ES-I3 (cell line): ENCODE measurements around the gene METTL21C.

Experiments used
- H3K36me3 ChIP-seq: 2 replicates; pipeline ENCODE4 v1.6.1; 2013; ENCODE audit warnings: mild to moderate bottlenecking, low read length, control low read depth, moderate library complexity; ENCODE audit not compliant: insufficient read depth
- H3K4me1 ChIP-seq: 2 replicates; pipeline ENCODE4 v1.6.1; 2013; ENCODE audit warnings: mild to moderate bottlenecking, control low read depth, low read length; ENCODE audit not compliant: insufficient read depth
- H3K9ac ChIP-seq: 2 replicates; pipeline ENCODE4 v1.6.1; 2013; ENCODE audit warnings: low read depth, mild to moderate bottlenecking, low read length, moderate library complexity
- H3K9me3 ChIP-seq: 2 replicates; pipeline ENCODE4 v1.6.1; 2013; ENCODE audit warnings: mild to moderate bottlenecking, low read length, moderate library complexity; ENCODE audit not compliant: control insufficient read depth, insufficient read depth

Gene METTL21C

GRCh38 chr13:102694937-102695336 is at the start of gene METTL21C:
TSS of gene METTL21C (minus strand) at chr13:102695044. CDS start at chr13:102694498, 546 bp downstream.
- Histone ChIP-seq H3K4me1 (peaks cover 9% of the 10 kb centered on the region; the same call in 1 of the 2 replicates), H3K9ac (no peak within 1 kb of the TSS), H3K9me3 (no peaks in the 10 kb centered on the region), H3K36me3 (no peaks in the 10 kb centered on the region)

- H3K9me3 ChIP-seq, result no peaks in the 10 kb centered on the region
- no peak overlapping the region for H3K9ac ChIP-seq
- no peaks in the 10 kb centered on the region for H3K4me1 ChIP-seq
- H3K36me3 ChIP-seq, result no peaks in the 10 kb centered on the region
These were observed 47.7 kb upstream of the METTL21C start for GRCh38 chr13:102742506-102742905.

DNA sequence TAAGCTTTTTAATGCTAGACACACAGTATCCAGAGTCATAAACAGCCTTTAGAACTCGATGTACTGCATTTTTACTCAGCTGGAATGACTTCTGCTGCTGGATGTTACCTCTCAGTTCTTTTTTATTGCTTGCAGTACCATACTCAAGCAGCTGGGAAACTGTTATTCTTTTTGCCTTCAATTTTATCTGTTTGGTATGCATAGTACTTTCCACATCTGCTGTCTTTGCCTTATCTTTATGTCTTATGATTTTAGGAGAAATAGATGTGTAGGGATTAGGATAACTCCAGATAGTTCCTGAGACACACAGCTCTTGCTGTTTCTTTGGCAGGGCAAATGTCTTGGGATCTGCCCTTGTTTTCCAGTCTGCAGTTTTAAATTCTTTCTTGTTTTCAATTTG is 47.3 kb upstream of the METTL21C start:
- no peaks in the 10 kb centered on the region for H3K9me3 ChIP-seq
- no peaks in the 10 kb centered on the region for H3K4me1 ChIP-seq
- no peaks in the 10 kb centered on the region for H3K36me3 ChIP-seq
- H3K9ac ChIP-seq, result no peak overlapping the region

DNA sequence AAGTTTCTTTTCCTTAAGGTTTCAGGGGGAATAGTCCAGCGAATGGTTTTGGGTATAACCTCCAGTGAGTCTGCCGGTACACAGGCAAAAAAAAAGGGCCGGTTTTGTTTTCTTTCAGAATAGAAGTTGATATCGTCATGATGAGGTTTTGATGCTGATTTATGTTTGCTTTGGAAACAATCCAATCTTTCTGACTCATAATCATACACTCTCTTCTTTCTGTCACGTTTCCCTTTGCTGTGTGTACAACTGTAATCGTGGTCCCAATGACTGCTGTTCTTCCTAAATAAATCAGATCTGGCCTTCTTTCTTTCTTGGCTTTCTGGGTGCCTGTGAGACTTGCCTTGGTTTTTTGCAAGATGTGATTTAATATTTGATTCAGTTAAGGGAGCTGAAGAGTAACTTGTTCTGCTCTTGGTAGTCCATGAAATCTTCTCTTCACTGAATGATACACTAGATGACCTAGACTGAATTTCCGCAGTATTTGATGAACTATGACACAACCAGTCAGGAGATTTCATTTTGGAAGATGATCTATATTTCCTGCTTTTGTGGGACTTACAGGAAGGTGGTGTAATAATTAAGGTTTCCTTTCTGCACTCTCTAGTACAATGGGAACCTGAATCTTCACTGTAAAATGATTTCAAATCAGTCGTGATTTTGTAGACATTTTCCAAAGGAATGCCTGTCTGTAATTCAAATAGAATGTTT is 34.9 kb upstream of the METTL21C start:
- Histone ChIP-seq H3K4me1 (no peaks in the 10 kb centered on the region), H3K36me3 (no peaks in the 10 kb centered on the region), H3K9me3 (no peaks in the 10 kb centered on the region; the same call in 1 of the 2 replicates), H3K9ac (no peak overlapping the region)

GRCh38 chr13:102726430-102726829 is 31.6 kb upstream of the METTL21C start:
- no peak overlapping the region for H3K9ac ChIP-seq
- no peaks in the 10 kb centered on the region for H3K4me1 ChIP-seq
- no peaks in the 10 kb centered on the region for H3K36me3 ChIP-seq
- no peaks in the 10 kb centered on the region; the same call in 1 of the 2 replicates for H3K9me3 ChIP-seq

DNA sequence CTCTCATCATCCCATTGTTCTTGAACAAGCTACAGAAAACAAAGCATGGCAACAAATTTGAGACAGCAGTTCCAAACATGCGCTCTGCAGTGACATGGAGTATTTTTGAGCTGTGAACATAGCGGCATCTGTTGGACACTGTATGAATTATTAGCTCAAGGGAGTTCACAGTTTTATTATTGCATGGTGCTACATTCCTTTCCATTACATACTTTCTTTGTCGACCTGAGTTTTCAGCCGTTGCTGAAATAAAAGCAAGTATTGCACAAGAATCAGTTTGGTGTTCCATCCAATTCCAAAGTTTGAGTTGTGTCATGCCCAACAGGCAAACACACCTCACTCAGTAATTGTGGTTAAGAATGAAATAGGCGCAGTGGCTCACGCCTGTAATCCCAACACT is 30.1 kb upstream of the METTL21C start:
- H3K9me3 ChIP-seq, result no peaks in the 10 kb centered on the region; the same call in 1 of the 2 replicates
- H3K9ac ChIP-seq, result no peak overlapping the region
- H3K4me1 ChIP-seq, result no peaks in the 10 kb centered on the region
- H3K36me3 ChIP-seq, result no peaks in the 10 kb centered on the region

- Histone ChIP-seq H3K9me3 (no peaks in the 10 kb centered on the region), H3K9ac (no peak overlapping the region), H3K36me3 (no peaks in the 10 kb centered on the region), H3K4me1 (no peaks in the 10 kb centered on the region)
These were observed 27.0 kb upstream of the METTL21C start for GRCh38 chr13:102721800-102722231.

DNA sequence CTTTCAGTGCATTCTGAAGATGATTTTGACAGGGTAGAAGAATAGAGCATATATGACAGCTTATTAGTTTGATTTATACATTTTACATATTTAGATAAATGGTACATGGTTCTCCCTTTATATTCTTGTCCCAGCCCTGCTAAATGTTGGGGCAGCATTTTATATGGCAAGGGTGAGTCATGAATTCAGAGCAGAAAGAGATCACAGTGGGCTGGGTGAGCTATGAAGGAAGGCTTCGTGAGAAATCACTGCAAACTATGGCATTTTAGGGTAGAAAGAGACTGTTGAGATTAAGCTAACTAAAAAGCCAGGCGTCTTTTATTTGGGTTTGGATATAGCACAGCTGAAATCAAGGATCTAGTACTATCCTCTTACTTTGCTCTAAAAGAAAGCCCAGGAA is 23.9 kb upstream of the METTL21C start:
- no peaks in the 10 kb centered on the region for H3K36me3 ChIP-seq
- H3K9me3 ChIP-seq, result no peaks in the 10 kb centered on the region
- no peak overlapping the region for H3K9ac ChIP-seq
- no peaks in the 10 kb centered on the region for H3K4me1 ChIP-seq

DNA sequence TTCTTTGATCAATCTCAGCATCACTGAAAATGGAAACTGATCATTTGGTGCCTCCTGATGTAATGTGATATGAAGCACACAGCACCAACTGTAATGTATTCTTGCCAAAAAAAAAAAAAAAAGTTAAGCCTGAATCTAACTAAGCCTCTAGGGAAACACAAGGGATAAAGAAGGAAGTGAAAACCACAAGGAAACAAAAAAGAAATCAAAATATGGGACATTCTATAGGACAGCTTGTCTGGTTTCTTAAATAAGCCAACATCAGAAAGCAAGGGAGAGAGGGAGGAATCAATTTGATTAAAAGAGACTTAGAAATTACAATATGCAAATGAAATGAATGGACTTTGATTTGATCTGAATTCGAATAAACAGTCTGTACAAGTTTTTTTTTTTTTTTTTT is 20.6 kb upstream of the METTL21C start:
- Histone ChIP-seq H3K36me3 (no peaks in the 10 kb centered on the region), H3K9me3 (no peaks in the 10 kb centered on the region), H3K4me1 (no peaks in the 10 kb centered on the region), H3K9ac (no peak overlapping the region)

GRCh38 chr13:102710261-102710679 is 15.4 kb upstream of the METTL21C start:
- Histone ChIP-seq H3K4me1 (no peaks in the 10 kb centered on the region), H3K36me3 (no peaks in the 10 kb centered on the region), H3K9ac (no peak overlapping the region), H3K9me3 (no peaks in the 10 kb centered on the region)

GRCh38 chr13:102709536-102709935 is 14.7 kb upstream of the METTL21C start:
- no peaks in the 10 kb centered on the region for H3K9me3 ChIP-seq
- H3K9ac ChIP-seq, result no peak overlapping the region
- H3K36me3 ChIP-seq, result no peaks in the 10 kb centered on the region
- no peaks in the 10 kb centered on the region for H3K4me1 ChIP-seq

- H3K36me3 ChIP-seq, result no peaks in the 10 kb centered on the region
- no peaks in the 10 kb centered on the region for H3K4me1 ChIP-seq
- no peak overlapping the region for H3K9ac ChIP-seq
- no peaks in the 10 kb centered on the region for H3K9me3 ChIP-seq
These were observed 14.1 kb upstream of the METTL21C start for GRCh38 chr13:102708991-102709390.

DNA sequence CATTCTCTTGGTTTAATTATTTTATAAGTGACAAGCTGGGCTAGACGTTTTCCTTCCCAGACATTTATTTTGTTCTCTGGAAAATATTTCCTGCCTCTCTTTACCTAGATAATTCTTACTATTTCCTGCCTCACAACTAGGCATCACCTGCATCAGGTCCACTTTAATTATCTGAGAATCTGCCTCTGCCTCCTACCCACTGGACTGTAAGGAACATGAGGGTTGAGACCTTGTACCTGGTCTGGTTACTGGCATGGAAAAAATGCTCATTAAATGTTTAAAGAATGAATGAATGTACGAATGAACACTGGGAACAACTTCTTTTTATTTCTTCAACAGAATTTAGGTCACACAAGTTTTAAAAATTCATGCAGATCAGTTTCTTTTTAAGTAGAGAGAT is 13.4 kb upstream of the METTL21C start:
- no peaks in the 10 kb centered on the region for H3K4me1 ChIP-seq
- H3K9me3 ChIP-seq, result no peaks in the 10 kb centered on the region
- H3K9ac ChIP-seq, result no peak overlapping the region
- H3K36me3 ChIP-seq, result no peaks in the 10 kb centered on the region

DNA sequence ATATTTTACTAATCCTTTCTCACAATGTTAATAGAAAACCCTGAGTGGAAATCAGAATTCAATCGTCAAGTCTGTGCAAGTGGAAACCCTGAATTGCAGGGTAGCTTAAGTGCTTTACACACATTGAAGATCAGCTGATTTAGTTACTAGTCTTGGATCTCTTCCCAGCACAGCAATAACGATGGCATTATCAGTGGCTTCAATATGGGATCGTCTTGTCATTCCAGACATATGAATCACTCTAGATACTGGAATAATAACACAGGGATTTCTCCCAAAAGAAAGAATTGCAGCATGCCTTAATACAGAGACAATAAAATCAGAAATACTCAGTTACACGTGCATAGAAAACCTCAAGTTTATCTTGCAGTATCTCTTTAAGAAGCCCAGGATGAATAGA is 12.6 kb upstream of the METTL21C start:
- Histone ChIP-seq H3K36me3 (no peaks in the 10 kb centered on the region), H3K4me1 (no peaks in the 10 kb centered on the region), H3K9ac (no peak overlapping the region), H3K9me3 (no peaks in the 10 kb centered on the region)

DNA sequence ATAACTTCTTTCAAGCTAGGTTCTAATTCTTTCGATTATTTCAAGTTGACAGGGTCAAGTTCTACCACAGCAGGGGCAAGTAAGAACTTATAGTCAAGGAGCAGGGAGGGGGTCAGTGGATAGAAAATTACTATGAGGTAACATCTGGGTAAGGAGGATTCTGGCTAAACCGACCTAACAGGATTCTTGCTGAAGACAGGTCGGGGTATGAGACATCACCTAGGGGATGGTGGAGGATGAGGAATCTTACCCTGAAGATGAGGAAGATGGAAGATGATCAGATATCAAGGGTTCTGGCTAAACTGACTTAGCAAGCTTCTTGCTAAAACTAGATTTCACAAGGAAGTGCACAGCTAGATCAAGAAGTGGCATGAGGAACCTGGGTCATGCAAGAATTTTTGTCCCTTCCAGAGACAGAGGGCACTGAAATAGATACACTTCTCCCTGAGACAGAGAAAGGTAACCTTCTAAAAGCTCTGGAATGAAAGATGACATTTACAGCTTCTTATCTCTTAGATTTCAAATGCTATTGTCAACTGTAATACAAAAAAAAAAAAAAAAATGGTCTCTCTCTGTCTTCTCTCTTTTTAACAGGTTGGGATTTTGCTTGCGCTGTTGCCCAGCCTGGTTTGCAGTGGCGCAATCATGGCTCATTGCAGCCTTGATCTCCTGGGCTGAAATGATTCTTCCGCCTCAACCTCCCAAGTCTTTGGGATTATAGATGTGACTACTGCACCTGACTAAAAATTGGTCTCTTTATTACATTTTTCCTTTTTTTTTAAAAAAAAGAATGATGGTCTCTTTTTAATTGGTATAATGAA is 9.6 kb upstream of the METTL21C start:
- Histone ChIP-seq H3K4me1 (no peaks in the 10 kb centered on the region), H3K36me3 (no peaks in the 10 kb centered on the region)

More for the DNA sequence above, 9.6 kb upstream of the METTL21C start:
- Histone ChIP-seq H3K9ac (no peak overlapping the region), H3K9me3 (no peaks in the 10 kb centered on the region)
